ENCODE measurements around the gene PKD1L1. TPM values are rescaled to one million over a fixed set of nuclear protein-coding genes. Genes with fewer than 3 reads are reported as not detected.

Gene PKD1L1
- total and polyA plus RNA-seq, 2 donors (not counting 1 experiment from before 2014, with no cell fraction given), result 0.59 to 0.70 TPM

DNA sequence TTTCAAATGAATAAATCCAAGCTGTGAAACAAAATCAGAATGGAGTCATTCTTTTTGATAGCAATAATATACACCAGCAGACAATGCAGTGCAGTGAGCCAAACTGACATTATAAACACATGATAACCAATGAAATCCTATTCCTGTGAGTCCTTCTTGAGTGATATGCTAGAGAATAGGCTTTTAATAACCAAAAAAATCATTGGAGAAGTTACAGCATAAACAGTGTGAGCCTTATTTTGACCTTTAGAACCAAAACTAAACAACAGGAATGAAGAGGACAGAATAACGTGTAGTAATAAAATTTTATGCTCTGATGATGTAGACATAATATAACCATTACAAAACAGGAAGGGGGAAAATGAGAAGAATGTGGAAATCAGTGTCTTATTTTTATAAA lies 22.5 kb upstream of the PKD1L1 start:
- Histone ChIP-seq H3K4me3 (ENCODE audit: control extremely low read depth in 1 of 5, extremely low read depth in 1 of 5, insufficient read depth in 1 of 5, low read depth in 2 of 5, low read length in 4 of 5) (no peak overlapping the region), H3K4me2 (replicated peaks; ENCODE audit: low read depth, low read length, poor library complexity, severe bottlenecking) (no peak overlapping the region), H3K9me3 (ENCODE audit: control extremely low read depth in 1 of 3, control insufficient read depth in 2 of 3, insufficient read depth in 1 of 3, low read length in 2 of 3) (no peaks in the 10 kb centered on the region), H3K4me1 (ENCODE audit: control insufficient read depth in 2 of 2, insufficient read depth in 2 of 2, low read length in 2 of 2) (peaks cover 0 to 4% of the 10 kb centered on the region in 2 donors), H3K27ac (ENCODE audit: low read length in 2 of 2) (peak overlapping the region in 1 of 2 donors; percentile 41), H3K79me2 (ENCODE audit: control insufficient read depth, insufficient read depth, low read length) (peaks cover 12% of the 10 kb centered on the region), H3K27me3 (replicated peaks in 1 of 4; ENCODE audit: control extremely low read depth in 1 of 4, control insufficient read depth in 3 of 4, insufficient read depth in 4 of 4, low read length in 3 of 4) (no peaks in the 10 kb centered on the region), H3K9ac (ENCODE audit: low read length) (no peak overlapping the region), H4K20me1 (ENCODE audit: control insufficient read depth, insufficient read depth, low read length, poor library complexity, severe bottlenecking) (peaks cover 11% of the 10 kb centered on the region), H2AFZ (ENCODE audit: insufficient read depth, low read depth, low read length, poor library complexity, severe bottlenecking) (no peak overlapping the region), H3K36me3 (replicated peaks in 1 of 2; ENCODE audit: control extremely low read depth in 1 of 2, control insufficient read depth in 1 of 2, extremely low read depth in 1 of 2, insufficient read depth in 2 of 2, low read length in 1 of 2) (peaks cover 15 to 82% of the 10 kb centered on the region in 2 experiments)
- H3K4me1 Mint-ChIP-seq, result peaks cover 11% of the 10 kb centered on the region
- H3K27me3 Mint-ChIP-seq, result no peaks in the 10 kb centered on the region
- POLR2A ChIA-PET, result no interaction called here
- CTCF ChIA-PET, result interaction anchor here (0.7 to 4.6 kb wide), 4 partner anchors 7 to 705 kb away, joined by 3 to 26 read pairs (median 8); partner anchors contain the start of gene HUS1
- no peak for TF ChIP-seq EZH2 (IDR thresholded peaks at IDR 0.05; ENCODE audit: borderline replicate concordance, insufficient read depth, low read depth, low read length, poor library complexity, severe bottlenecking)
- TF ChIP-seq, protein P1, sequence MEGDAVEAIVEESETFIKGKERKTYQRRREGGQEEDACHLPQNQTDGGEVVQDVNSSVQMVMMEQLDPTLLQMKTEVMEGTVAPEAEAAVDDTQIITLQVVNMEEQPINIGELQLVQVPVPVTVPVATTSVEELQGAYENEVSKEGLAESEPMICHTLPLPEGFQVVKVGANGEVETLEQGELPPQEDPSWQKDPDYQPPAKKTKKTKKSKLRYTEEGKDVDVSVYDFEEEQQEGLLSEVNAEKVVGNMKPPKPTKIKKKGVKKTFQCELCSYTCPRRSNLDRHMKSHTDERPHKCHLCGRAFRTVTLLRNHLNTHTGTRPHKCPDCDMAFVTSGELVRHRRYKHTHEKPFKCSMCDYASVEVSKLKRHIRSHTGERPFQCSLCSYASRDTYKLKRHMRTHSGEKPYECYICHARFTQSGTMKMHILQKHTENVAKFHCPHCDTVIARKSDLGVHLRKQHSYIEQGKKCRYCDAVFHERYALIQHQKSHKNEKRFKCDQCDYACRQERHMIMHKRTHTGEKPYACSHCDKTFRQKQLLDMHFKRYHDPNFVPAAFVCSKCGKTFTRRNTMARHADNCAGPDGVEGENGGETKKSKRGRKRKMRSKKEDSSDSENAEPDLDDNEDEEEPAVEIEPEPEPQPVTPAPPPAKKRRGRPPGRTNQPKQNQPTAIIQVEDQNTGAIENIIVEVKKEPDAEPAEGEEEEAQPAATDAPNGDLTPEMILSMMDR (IDR thresholded peaks at IDR 0.05), result no peak
- no peak for DNase-seq
- no peak overlapping the region for H3K4me3 Mint-ChIP-seq
- H3K9me3 Mint-ChIP-seq (ENCODE audit: insufficient read depth), result no peaks in the 10 kb centered on the region
- intact Hi-C loops (cut with micrococcal nuclease), result no loop called here
- no CpG with 5 or more reads among the region's 1 CpG for whole genome bisulfite sequencing (ENCODE audit: insufficient coverage)
- ATAC-seq (ENCODE audit: low read depth), result no peak
- no peak overlapping the region for H3K27ac Mint-ChIP-seq

All from B cell (primary cell).